ENCODE results near the gene HOXA3.

- TF ChIP-seq CTCF (IDR thresholded peaks at IDR 0.05), result no peak
- no peak for TF ChIP-seq POLR2AphosphoS5 (IDR thresholded peaks at IDR 0.05)
Observed at GRCh38 chr7:27169658-27170425, 17.5 kb upstream of the HOXA3 start.

Data from esophagus muscularis mucosa (tissue), 3 donors.